B cell (primary cell): ENCODE data around the gene PTPRQ. TPM values are rescaled to one million over a fixed set of nuclear protein-coding genes. Genes with fewer than 3 reads are reported as not detected.

Source experiments
- ATAC-seq: fragments of 200-7000 bp; cut with Tn5 transposase; one replicate; pipeline ENCODE4 v1.10.0; 2021; ENCODE audit warnings: low read depth, mild to moderate bottlenecking, moderate number of reproducible peaks, moderate library complexity
- CTCF ChIA-PET: fragments of 350-600 bp; sonication (Branson Sonifier 250); formaldehyde crosslinking; loops from one replicate; lab custom pipeline; 2021; ENCODE audit warnings: antibody characterized with exemption, inconsistent platforms; lab: Charles Lee
- POLR2A ChIA-PET: fragments of 350-600 bp; sonication (Branson Sonifier 250); formaldehyde crosslinking; loops from one replicate; lab custom pipeline; 2021; ENCODE audit warnings: antibody characterized with exemption; lab: Charles Lee
- DNase-seq: peaks from one replicate; pipeline ENCODE4 v3.0.0; 2013
- H2AFZ ChIP-seq: 2 replicates; pipeline ENCODE4 v1.6.1; 2012; ENCODE audit warnings: mild to moderate bottlenecking, low read depth, low read length; ENCODE audit not compliant: insufficient read depth, poor library complexity, severe bottlenecking
- H3K27ac ChIP-seq, 2 donors: 1 replicate in 1 of 2; 2 replicates in 1 of 2; pipeline ENCODE4 v1.5.1; 2012 to 2013; ENCODE audit warnings: low read length in 2 of 2, mild to moderate bottlenecking in 2 of 2, moderate library complexity in 1 of 2
- H3K27me3 ChIP-seq, 4 experiments: fragments of 200-600 bp in 1 of 4; sonication (generic) in 1 of 4; replicated peaks in 1 of 4; 1 replicate in 2 of 4; 2 replicates in 2 of 4; pipeline versions ENCODE4 v1.6.1 to v1.7.0; 2013 to 2016; ENCODE audit warnings: low read length in 3 of 4, mild to moderate bottlenecking in 2 of 4, mixed read lengths in 1 of 4, moderate library complexity in 1 of 4; ENCODE audit not compliant: insufficient read depth in 4 of 4, control insufficient read depth in 3 of 4; ENCODE audit errors: control extremely low read depth in 1 of 4
- H3K36me3 ChIP-seq, 2 experiments: replicated peaks in 1 of 2; 1 replicate in 1 of 2; 2 replicates in 1 of 2; pipeline versions ENCODE4 v1.6.1 to v1.7.1; 2013; ENCODE audit warnings: low read length in 1 of 2; ENCODE audit not compliant: insufficient read depth in 2 of 2, control insufficient read depth in 1 of 2; ENCODE audit errors: control extremely low read depth in 1 of 2, extremely low read depth in 1 of 2
- H3K4me1 ChIP-seq, 2 donors: fragments of 200-600 bp in 1 of 2; sonication (generic) in 1 of 2; 1 replicate in 1 of 2; 2 replicates in 1 of 2; pipeline versions ENCODE4 v1.5.1 to v1.6.1; 2013 to 2017; ENCODE audit warnings: low read length in 2 of 2; ENCODE audit not compliant: control insufficient read depth in 2 of 2, insufficient read depth in 2 of 2
- H3K4me2 ChIP-seq: replicated peaks from 2 replicates; pipeline ENCODE3; 2012; ENCODE audit warnings: mild to moderate bottlenecking, low read depth, low read length; ENCODE audit not compliant: poor library complexity, severe bottlenecking
- H3K4me3 ChIP-seq, 5 experiments: fragments of 200-600 bp in 1 of 5; sonication (generic) in 1 of 5; 1 replicate in 3 of 5; 2 replicates in 2 of 5; pipeline versions ENCODE4 v1.5.1 to v1.7.0; 2011 to 2016; ENCODE audit warnings: low read length in 4 of 5, mild to moderate bottlenecking in 4 of 5, low read depth in 2 of 5, control low read depth in 1 of 5, moderate library complexity in 1 of 5; ENCODE audit not compliant: insufficient read depth in 1 of 5; ENCODE audit errors: control extremely low read depth in 1 of 5, extremely low read depth in 1 of 5
- H3K79me2 ChIP-seq: fragments of 200-600 bp; sonication (generic); one replicate; pipeline ENCODE4 v1.6.0; 2016; ENCODE audit warnings: low read length; ENCODE audit not compliant: control insufficient read depth, insufficient read depth
- H3K9ac ChIP-seq: fragments of 200-600 bp; sonication (generic); 2 replicates; pipeline ENCODE4 v1.6.1; 2017; ENCODE audit warnings: mild to moderate bottlenecking, low read length, moderate library complexity
- H3K9me3 ChIP-seq, 3 donors: one replicate each; pipeline versions ENCODE4 v1.6.1 to v1.7.1; 2013; ENCODE audit warnings: low read length in 2 of 3; ENCODE audit not compliant: control insufficient read depth in 2 of 3, insufficient read depth in 1 of 3; ENCODE audit errors: control extremely low read depth in 1 of 3
- H4K20me1 ChIP-seq: 2 replicates; pipeline ENCODE4 v1.6.0; 2012; ENCODE audit warnings: mild to moderate bottlenecking, low read length; ENCODE audit not compliant: insufficient read depth, control insufficient read depth, poor library complexity, severe bottlenecking
- H3K27ac Mint-ChIP-seq: one replicate; pipeline ENCODE4 v1.8.0; 2021; ENCODE audit warnings: mixed read lengths
- H3K27me3 Mint-ChIP-seq: one replicate; pipeline ENCODE4 v1.8.0; 2021; ENCODE audit warnings: mixed read lengths
- H3K4me1 Mint-ChIP-seq: one replicate; pipeline ENCODE4 v1.8.0; 2021; ENCODE audit warnings: mixed read lengths
- H3K4me3 Mint-ChIP-seq: one replicate; pipeline ENCODE4 v1.8.0; 2021; ENCODE audit warnings: mixed read lengths
- H3K9me3 Mint-ChIP-seq: one replicate; pipeline ENCODE4 v1.8.0; 2022; ENCODE audit warnings: mixed read lengths; ENCODE audit not compliant: insufficient read depth
- EZH2 ChIP-seq: IDR thresholded peaks from 2 replicates; pipeline ENCODE4 v1.6.1; 2012; ENCODE audit warnings: borderline replicate concordance, low read depth, mild to moderate bottlenecking, moderate library complexity, low read length; ENCODE audit not compliant: insufficient read depth, poor library complexity, severe bottlenecking
- WGBS: methylation state at CpG from one replicate; pipeline ENCODE4 v1.1.5; 2013; ENCODE audit warnings: missing lambda C conversion rate; ENCODE audit not compliant: insufficient coverage; 5-methylcytosine and 5-hydroxymethylcytosine counted together
- intact Hi-C: fragments of 100-400 bp; cut with micrococcal nuclease; formaldehyde crosslinking; loops from one replicate; pipeline ENCODE4 v1.10.0; 2022
- polyA plus RNA-seq: library from polyadenylated mRNA; depleted of rRNA; stranded (reverse); fragments of >200 nt; gene quantifications from 2 replicates; pipeline ENCODE4 v1.2.3, GENCODE V29; 2012
- total RNA-seq, 2 donors: library from RNA; stranded (reverse); fragments of 120-200 nt in 1 of 2; gene quantifications; 1 replicate in 1 of 2; 2 replicates in 1 of 2; pipeline versions ENCODE4 v1.2.3 to v1.2.4, GENCODE V29; 2013 to 2022
- TF ChIP-seq, protein P1 (sequence below): fragments of 200-600 bp; IDR thresholded peaks from one replicate; pipeline ENCODE4 v1.8.0; 2022; ENCODE audit warnings: antibody characterized with exemption, mild to moderate bottlenecking

The PTPRQ gene
- total and polyA plus RNA-seq, 2 donors (not counting 1 experiment from before 2014, with no cell fraction given), result not detected

DNA sequence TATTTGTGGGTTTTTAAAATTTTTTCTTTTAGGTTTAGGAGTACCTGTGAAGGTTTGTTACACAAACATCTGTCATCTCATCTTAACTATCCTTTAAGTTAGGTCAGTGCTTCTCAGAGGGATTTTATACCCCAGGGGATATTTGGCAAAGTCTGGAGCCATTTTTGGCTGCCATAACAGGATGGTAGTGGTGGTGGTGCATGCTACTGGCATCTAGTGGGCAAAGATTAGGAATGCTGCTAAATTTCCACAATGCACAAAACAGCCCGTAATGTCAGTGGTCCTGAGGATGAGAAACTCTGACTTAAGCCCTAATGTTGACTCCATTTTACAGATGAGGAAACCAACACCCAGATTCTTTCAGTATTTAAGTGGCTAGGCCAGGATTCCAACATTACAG lies 178.2 kb downstream of the PTPRQ start:
- Histone ChIP-seq H3K9ac (no peak overlapping the region), H3K79me2 (no peaks in the 10 kb centered on the region), H3K36me3 (no peaks in the 10 kb centered on the region), H3K27ac (no peak overlapping the region), H3K4me2 (no peak overlapping the region), H3K27me3 (no peaks in the 10 kb centered on the region), H3K9me3 (no peaks in the 10 kb centered on the region), H3K4me1 (no peaks in the 10 kb centered on the region), H2AFZ (no peak overlapping the region), H4K20me1 (no peaks in the 10 kb centered on the region), H3K4me3 (no peak overlapping the region)
- no peaks in the 10 kb centered on the region for H3K4me1 Mint-ChIP-seq
- ChIA-PET CTCF (no interaction called here), POLR2A (no interaction called here)
- intact Hi-C loops, result no loop called here
- no peak overlapping the region for H3K4me3 Mint-ChIP-seq
- TF ChIP-seq EZH2, result no peak
- TF ChIP-seq, protein P1, sequence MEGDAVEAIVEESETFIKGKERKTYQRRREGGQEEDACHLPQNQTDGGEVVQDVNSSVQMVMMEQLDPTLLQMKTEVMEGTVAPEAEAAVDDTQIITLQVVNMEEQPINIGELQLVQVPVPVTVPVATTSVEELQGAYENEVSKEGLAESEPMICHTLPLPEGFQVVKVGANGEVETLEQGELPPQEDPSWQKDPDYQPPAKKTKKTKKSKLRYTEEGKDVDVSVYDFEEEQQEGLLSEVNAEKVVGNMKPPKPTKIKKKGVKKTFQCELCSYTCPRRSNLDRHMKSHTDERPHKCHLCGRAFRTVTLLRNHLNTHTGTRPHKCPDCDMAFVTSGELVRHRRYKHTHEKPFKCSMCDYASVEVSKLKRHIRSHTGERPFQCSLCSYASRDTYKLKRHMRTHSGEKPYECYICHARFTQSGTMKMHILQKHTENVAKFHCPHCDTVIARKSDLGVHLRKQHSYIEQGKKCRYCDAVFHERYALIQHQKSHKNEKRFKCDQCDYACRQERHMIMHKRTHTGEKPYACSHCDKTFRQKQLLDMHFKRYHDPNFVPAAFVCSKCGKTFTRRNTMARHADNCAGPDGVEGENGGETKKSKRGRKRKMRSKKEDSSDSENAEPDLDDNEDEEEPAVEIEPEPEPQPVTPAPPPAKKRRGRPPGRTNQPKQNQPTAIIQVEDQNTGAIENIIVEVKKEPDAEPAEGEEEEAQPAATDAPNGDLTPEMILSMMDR, result no peak
- no peaks in the 10 kb centered on the region for H3K9me3 Mint-ChIP-seq
- DNase-seq, result no peak
- ATAC-seq, result no peak
- no peak overlapping the region for H3K27ac Mint-ChIP-seq
- H3K27me3 Mint-ChIP-seq, result no peaks in the 10 kb centered on the region
- WGBS, result 80% methylated on average over 1 of the region's 1 CpG

DNA sequence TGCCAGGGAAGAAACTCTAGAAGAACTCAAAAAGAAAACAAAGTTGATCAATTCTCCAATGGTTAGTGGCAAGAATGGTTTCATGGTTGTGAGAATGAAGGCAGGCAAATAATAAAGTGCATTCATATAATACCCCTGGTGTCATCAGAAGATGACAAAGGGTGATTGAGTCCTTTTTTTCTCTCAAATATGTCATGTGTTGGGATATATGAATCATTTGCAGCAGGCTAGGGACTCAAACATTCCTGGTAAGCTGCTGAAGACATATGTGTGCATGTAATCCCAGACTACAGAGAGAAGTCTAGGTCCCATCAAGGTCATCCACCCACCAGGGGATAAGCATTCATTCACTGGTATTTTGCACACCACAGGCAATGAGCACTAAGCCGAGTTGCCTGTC lies 181.0 kb downstream of the PTPRQ start:
- H3K4me3 ChIP-seq, result no peak overlapping the region
- CTCF ChIA-PET, result no interaction called here
- no peak overlapping the region for H3K27ac Mint-ChIP-seq

More for the DNA sequence above, 181.0 kb downstream of the PTPRQ start:
- POLR2A ChIA-PET, result no interaction called here
- TF ChIP-seq EZH2, result no peak
- TF ChIP-seq, protein P1, result no peak
- H3K27ac ChIP-seq, result no peak overlapping the region
- no peaks in the 10 kb centered on the region for H4K20me1 ChIP-seq
- Mint-ChIP-seq H3K9me3 (no peaks in the 10 kb centered on the region), H3K4me3 (no peak overlapping the region), H3K27me3 (no peaks in the 10 kb centered on the region), H3K4me1 (no peaks in the 10 kb centered on the region)
- DNase-seq, result no peak
- no peaks in the 10 kb centered on the region for H3K4me1 ChIP-seq
- H3K79me2 ChIP-seq, result no peaks in the 10 kb centered on the region
- no peaks in the 10 kb centered on the region for H3K9me3 ChIP-seq
- H3K9ac ChIP-seq, result no peak overlapping the region
- no peaks in the 10 kb centered on the region for H3K27me3 ChIP-seq
- H3K36me3 ChIP-seq, result no peaks in the 10 kb centered on the region
- H2AFZ ChIP-seq, result no peak overlapping the region
- H3K4me2 ChIP-seq, result no peak overlapping the region
- 73% methylated on average over 1 of the region's 1 CpG for WGBS
- intact Hi-C loops, result no loop called here
- no peak for ATAC-seq
